Endometrium (tissue), 2 donors: ENCODE data around the gene ZNF410.
A peak's percentile ranks its signal among the peaks of the same experiment; 100 is the strongest.

Experiments used
- FAIRE-seq: peaks from 2 replicates; lab custom pipeline; 2012; peaks lifted over from hg19 to GRCh38; lab: Jason Lieb, UNC
- donor health status: control.
- donor health status: control.

Gene ZNF410

GRCh38 chr14:73949752-73950734, 63.4 kb downstream of the ZNF410 start, which contains the start of the genes COQ6 and FAM161B:
TSS of gene COQ6 (plus strand) at chr14:73950302. CDS start at chr14:73950333, 31 bp downstream.
TSS of gene FAM161B (minus strand) at chr14:73950094. CDS start at chr14:73950026, 68 bp downstream.
- FAIRE-seq: peak; percentile 89

GRCh38 chr14:73953731-73954130, 67.1 kb downstream of the ZNF410 start:
- FAIRE-seq: no peak

GRCh38 chr14:73955674-73956073, 69.0 kb downstream of the ZNF410 start:
- no peak for FAIRE-seq

- FAIRE-seq: no peak
Observed at GRCh38 chr14:73958591-73958990, 71.9 kb downstream of the ZNF410 start.

- no peak for FAIRE-seq
Observed at GRCh38 chr14:73961192-73961591, 74.5 kb downstream of the ZNF410 start.

- FAIRE-seq: no peak
Observed at GRCh38 chr14:73965216-73965615, 78.6 kb downstream of the ZNF410 start.

GRCh38 chr14:73968885-73969284, 82.2 kb downstream of the ZNF410 start:
- no peak for FAIRE-seq

GRCh38 chr14:73973497-73973896, 86.8 kb downstream of the ZNF410 start:
- no peak for FAIRE-seq

- no peak for FAIRE-seq
Observed at GRCh38 chr14:73976125-73976524, 89.5 kb downstream of the ZNF410 start.

GRCh38 chr14:73977896-73978295, 91.2 kb downstream of the ZNF410 start:
- FAIRE-seq: no peak
